ENCODE results near the gene IDH3B.

GRCh38 chr20:2653556-2654383, 10.2 kb downstream of the IDH3B start:
- TF ChIP-seq CTCF (IDR thresholded peaks at IDR 0.05; ENCODE audit: low read length) (no peak), EZH2 (IDR thresholded peaks at IDR 0.05; ENCODE audit: borderline replicate concordance, low read length) (no peak)

Data from OCI-LY1 (cell line).